Suprapubic skin (tissue), 4 donors: Measurements from ENCODE around the gene ZNF362. TPM values are rescaled to one million over a fixed set of nuclear protein-coding genes. Genes with fewer than 3 reads are reported as not detected.

Experiments
- DNase-seq, 2 donors: peaks; one replicate each; pipeline ENCODE4 v3.0.0-alpha.2; 2019; ENCODE audit warnings: low spot score in 2 of 2
- H3K27ac ChIP-seq: fragments of 200-600 bp; sonication (generic); one replicate; pipeline ENCODE4 v1.5.1; 2019
- H3K27me3 ChIP-seq: fragments of 200-600 bp; sonication (generic); one replicate; pipeline ENCODE4 v1.5.1; 2019
- H3K36me3 ChIP-seq: fragments of 200-600 bp; sonication (generic); one replicate; pipeline ENCODE4 v1.5.1; 2019
- H3K4me1 ChIP-seq: fragments of 200-600 bp; sonication (generic); one replicate; pipeline ENCODE4 v1.5.1; 2019
- H3K4me3 ChIP-seq: fragments of 200-600 bp; sonication (generic); one replicate; pipeline ENCODE4 v1.5.1; 2019; ENCODE audit warnings: mild to moderate bottlenecking
- H3K9me3 ChIP-seq: fragments of 200-600 bp; sonication (generic); one replicate; pipeline ENCODE4 v1.5.1; 2019
- EP300 ChIP-seq: sonication (generic); formaldehyde crosslinking; IDR thresholded peaks from one replicate; pipeline ENCODE4 v1.6.1; 2017; ENCODE audit warnings: antibody characterized with exemption
- POLR2A ChIP-seq, 2 donors: fragments of 450-650 bp; IDR thresholded peaks; one replicate each; pipeline ENCODE4 v1.6.1; 2017; ENCODE audit warnings: antibody characterized with exemption in 2 of 2, mild to moderate bottlenecking in 2 of 2, moderate library complexity in 2 of 2
- POLR2AphosphoS5 ChIP-seq, 3 donors: sonication (generic); formaldehyde crosslinking; IDR thresholded peaks; one replicate each; pipeline ENCODE4 v1.6.1; 2017; ENCODE audit warnings: antibody characterized with exemption in 3 of 3
- WGBS: methylation state at CpG from one replicate; pipeline ENCODE4 v1.1.5; 2018; 5-methylcytosine and 5-hydroxymethylcytosine counted together
- total RNA-seq, 4 donors: library from RNA; depleted of rRNA; stranded (reverse); fragments of >200 nt; gene quantifications; one replicate each; pipeline ENCODE4 v1.1.0, GENCODE V29; 2016
- TF ChIP-seq, protein P1 (sequence below), 2 donors: fragments of 200-600 bp in 1 of 2; fragments of 450-650 bp in 1 of 2; sonication (generic) in 1 of 2; IDR thresholded peaks; one replicate each; pipeline ENCODE4 v1.5.1; 2016 to 2019; ENCODE audit warnings: antibody characterized with exemption in 2 of 2, mild to moderate bottlenecking in 1 of 2, moderate library complexity in 1 of 2

Gene ZNF362
- total RNA-seq, 4 donors from 2014 or later, result 18.7 to 23.9 (median 21.9) TPM

DNA sequence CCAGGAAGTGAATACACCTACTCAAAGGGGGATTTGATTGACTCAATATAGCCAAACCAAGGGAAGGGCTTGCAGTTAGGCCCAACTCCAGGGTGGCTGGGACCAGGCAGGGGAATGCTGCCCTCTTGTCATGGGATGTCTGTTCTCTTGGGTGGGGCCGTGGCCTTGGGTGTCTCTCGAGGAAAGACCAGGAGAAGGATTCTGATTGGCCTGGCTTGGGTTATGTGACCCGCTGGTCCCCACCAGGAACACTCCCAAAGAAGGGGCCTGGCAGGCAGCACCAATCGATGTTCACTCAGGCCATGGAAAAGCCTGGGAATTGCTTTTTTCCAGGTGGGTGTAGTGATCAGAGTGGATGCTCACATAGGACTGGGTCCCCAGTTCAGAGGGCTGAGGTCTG lies 10.1 kb upstream of the ZNF362 start:
- no peak for TF ChIP-seq POLR2AphosphoS5 (IDR thresholded peaks at IDR 0.05)
- TF ChIP-seq, protein P1, sequence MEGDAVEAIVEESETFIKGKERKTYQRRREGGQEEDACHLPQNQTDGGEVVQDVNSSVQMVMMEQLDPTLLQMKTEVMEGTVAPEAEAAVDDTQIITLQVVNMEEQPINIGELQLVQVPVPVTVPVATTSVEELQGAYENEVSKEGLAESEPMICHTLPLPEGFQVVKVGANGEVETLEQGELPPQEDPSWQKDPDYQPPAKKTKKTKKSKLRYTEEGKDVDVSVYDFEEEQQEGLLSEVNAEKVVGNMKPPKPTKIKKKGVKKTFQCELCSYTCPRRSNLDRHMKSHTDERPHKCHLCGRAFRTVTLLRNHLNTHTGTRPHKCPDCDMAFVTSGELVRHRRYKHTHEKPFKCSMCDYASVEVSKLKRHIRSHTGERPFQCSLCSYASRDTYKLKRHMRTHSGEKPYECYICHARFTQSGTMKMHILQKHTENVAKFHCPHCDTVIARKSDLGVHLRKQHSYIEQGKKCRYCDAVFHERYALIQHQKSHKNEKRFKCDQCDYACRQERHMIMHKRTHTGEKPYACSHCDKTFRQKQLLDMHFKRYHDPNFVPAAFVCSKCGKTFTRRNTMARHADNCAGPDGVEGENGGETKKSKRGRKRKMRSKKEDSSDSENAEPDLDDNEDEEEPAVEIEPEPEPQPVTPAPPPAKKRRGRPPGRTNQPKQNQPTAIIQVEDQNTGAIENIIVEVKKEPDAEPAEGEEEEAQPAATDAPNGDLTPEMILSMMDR (IDR thresholded peaks at IDR 0.05), result no peak
- Histone ChIP-seq H3K27ac (no peak overlapping the region), H3K4me3 (no peak overlapping the region), H3K9me3 (no peaks in the 10 kb centered on the region), H3K27me3 (no peaks in the 10 kb centered on the region), H3K36me3 (no peaks in the 10 kb centered on the region), H3K4me1 (peaks cover 4% of the 10 kb centered on the region)
- DNase-seq, result no peak
- 100% methylated on average over 1 of the region's 4 CpGs for WGBS

DNA sequence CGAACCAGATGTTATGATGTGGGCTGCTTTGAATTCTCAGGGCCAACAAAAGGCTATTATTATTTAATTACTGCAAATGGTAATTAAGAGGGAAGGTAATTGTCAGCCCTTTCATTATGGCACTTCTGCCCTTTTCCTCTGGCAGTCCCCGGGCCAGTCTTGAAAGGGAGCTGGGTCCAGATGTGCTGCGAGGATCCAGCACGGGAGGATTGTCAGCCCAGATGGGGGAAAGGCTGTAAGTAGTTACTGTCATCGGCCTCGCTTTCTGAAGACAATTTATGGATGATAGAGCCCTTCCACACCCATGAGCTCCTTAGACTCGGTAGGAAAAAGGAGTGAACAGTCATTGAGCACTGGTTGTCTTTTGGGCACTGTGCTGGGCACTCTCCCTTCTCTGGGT lies 8.7 kb upstream of the ZNF362 start:
- Histone ChIP-seq H3K36me3 (no peaks in the 10 kb centered on the region), H3K4me1 (peaks cover 4% of the 10 kb centered on the region), H3K27me3 (no peaks in the 10 kb centered on the region), H3K27ac (no peak overlapping the region), H3K9me3 (no peaks in the 10 kb centered on the region), H3K4me3 (no peak overlapping the region)
- DNase-seq, result no peak
- 52% methylated on average over 7 of the region's 7 CpGs for WGBS
- no peak for TF ChIP-seq POLR2AphosphoS5 (IDR thresholded peaks at IDR 0.05)
- no peak for TF ChIP-seq POLR2A (IDR thresholded peaks at IDR 0.05)
- TF ChIP-seq, protein P1 (IDR thresholded peaks at IDR 0.05), result no peak
- TF ChIP-seq EP300, result no peak

DNA sequence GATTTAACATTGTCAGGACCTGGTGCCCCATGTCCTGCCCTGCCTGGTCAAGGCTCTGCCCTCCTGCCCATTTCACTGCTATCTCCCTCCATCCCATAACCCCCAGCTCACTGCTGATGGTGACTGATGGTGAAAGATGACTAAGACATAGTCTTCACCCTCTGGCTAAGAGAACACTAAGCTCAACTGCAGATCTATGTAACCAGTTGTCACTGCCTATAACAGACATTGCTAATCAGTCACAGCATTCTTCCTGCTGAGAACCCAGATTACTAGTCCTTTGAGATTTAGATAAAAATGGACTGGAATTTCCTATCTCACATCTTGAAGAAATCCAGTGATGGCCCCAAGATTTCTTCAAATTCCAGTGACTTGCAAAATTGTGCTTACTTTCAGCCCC lies 8.0 kb upstream of the ZNF362 start:
- no peaks in the 10 kb centered on the region for H3K9me3 ChIP-seq
- H3K36me3 ChIP-seq, result no peaks in the 10 kb centered on the region
- TF ChIP-seq EP300 (no peak), POLR2AphosphoS5 (IDR thresholded peaks at IDR 0.05) (no peak), POLR2A (IDR thresholded peaks at IDR 0.05) (no peak)
- TF ChIP-seq, protein P1 (IDR thresholded peaks at IDR 0.05), result no peak
- no peak overlapping the region for H3K4me3 ChIP-seq
- peaks cover 4% of the 10 kb centered on the region for H3K4me1 ChIP-seq
- no peak for DNase-seq
- no peaks in the 10 kb centered on the region for H3K27me3 ChIP-seq
- H3K27ac ChIP-seq, result no peak overlapping the region

DNA sequence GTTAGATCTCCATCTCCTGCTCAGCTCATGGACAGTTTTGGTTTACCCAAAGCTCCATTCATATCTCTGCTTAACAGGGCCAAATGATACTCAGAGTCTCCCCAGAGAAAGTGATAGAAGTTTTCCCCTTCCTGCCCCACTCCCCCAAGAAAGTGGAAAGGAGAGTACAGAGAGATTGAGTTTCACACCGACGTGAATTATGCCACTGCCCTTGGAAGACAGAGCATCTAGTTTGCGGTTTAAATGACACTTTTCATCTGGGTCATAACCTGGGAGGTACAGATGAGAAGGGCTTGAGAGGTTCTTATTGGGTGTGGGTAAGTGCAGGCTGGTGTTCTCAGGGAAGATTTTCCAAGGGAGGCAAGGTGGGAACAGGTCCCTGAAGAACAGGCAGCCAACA lies 6.9 kb upstream of the ZNF362 start:
- WGBS, result 63% methylated on average over 3 of the region's 3 CpGs

DNA sequence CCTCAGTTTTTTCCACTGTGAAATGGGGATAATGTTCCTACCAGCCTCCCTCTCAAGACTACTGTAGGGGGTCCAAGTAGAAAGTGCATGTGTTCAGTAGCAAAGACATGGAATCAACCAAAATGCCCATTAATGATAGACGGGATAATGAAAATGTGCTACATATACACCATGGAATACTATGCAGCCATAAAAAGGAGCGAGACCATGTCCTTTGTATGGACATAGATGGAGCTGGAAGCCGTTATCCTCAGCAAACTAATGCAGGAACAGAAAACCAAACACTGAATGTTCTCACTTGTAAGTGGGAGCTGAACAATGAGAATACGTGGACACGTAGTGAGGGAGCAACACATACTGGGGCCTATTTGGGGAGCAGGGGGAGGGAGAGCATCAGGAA lies 6.1 kb upstream of the ZNF362 start:
- H3K36me3 ChIP-seq, result no peaks in the 10 kb centered on the region

More for the DNA sequence above, 6.9 kb upstream of the ZNF362 start:
- no peaks in the 10 kb centered on the region for H3K27me3 ChIP-seq
- H3K4me3 ChIP-seq, result no peak overlapping the region
- no peak for DNase-seq
- H3K4me1 ChIP-seq, result peaks cover 4% of the 10 kb centered on the region
- H3K9me3 ChIP-seq, result no peaks in the 10 kb centered on the region
- H3K36me3 ChIP-seq, result no peaks in the 10 kb centered on the region
- TF ChIP-seq POLR2A (IDR thresholded peaks at IDR 0.05) (no peak), POLR2AphosphoS5 (IDR thresholded peaks at IDR 0.05) (no peak), EP300 (no peak)
- TF ChIP-seq, protein P1 (IDR thresholded peaks at IDR 0.05), result no peak
- no peak overlapping the region for H3K27ac ChIP-seq

More for the DNA sequence above, 6.1 kb upstream of the ZNF362 start:
- Histone ChIP-seq H3K4me1 (peaks cover 11% of the 10 kb centered on the region), H3K4me3 (no peak overlapping the region), H3K27me3 (no peaks in the 10 kb centered on the region), H3K9me3 (no peaks in the 10 kb centered on the region), H3K27ac (no peak overlapping the region)
- DNase-seq, result no peak
- WGBS, result 95% methylated on average over 5 of the region's 5 CpGs
- TF ChIP-seq, protein P1 (IDR thresholded peaks at IDR 0.05), result no peak
- no peak for TF ChIP-seq POLR2AphosphoS5 (IDR thresholded peaks at IDR 0.05)
- no peak for TF ChIP-seq POLR2A (IDR thresholded peaks at IDR 0.05)
- TF ChIP-seq EP300, result no peak
